GM23338 (cell line): ENCODE results near the gene ESR1. TPM values are rescaled to one million over a fixed set of nuclear protein-coding genes. Genes with fewer than 3 reads are reported as not detected.

ENCODE experiments used
- ATAC-seq: fragments of 200-7000 bp; cut with Tn5 transposase; 3 replicates; pipeline ENCODE4 v1.9.1; 2020
- DNase-seq: peaks from one replicate; pipeline ENCODE4 v3.0.0-alpha.2; 2015; ENCODE audit warnings: low spot score
- H2AFZ ChIP-seq: fragments of 200-600 bp; sonication (generic); 2 replicates; pipeline ENCODE4 v1.8.0; 2016; ENCODE audit warnings: antibody characterized with exemption, mild to moderate bottlenecking, moderate library complexity
- H3F3A ChIP-seq: fragments of 200-600 bp; sonication (generic); replicated peaks from 2 replicates; pipeline ENCODE4 v1.8.0; 2017; ENCODE audit warnings: antibody characterized with exemption, mixed run types, low read depth
- H3K27ac ChIP-seq: fragments of 200-600 bp; sonication (generic); 2 replicates; pipeline ENCODE4 v1.6.1; 2016; ENCODE audit warnings: low read depth
- H3K27me3 ChIP-seq: fragments of 200-600 bp; sonication (generic); 2 replicates; pipeline ENCODE4 v1.8.0; 2016; ENCODE audit warnings: mild to moderate bottlenecking, mixed run types, moderate library complexity; ENCODE audit not compliant: insufficient read depth
- H3K36me3 ChIP-seq: fragments of 200-600 bp; sonication (generic); 2 replicates; pipeline ENCODE4 v1.8.0; 2016; ENCODE audit warnings: mild to moderate bottlenecking; ENCODE audit not compliant: insufficient read depth
- H3K4me1 ChIP-seq: fragments of 200-600 bp; sonication (generic); 2 replicates; pipeline ENCODE4 v1.8.0; 2016; ENCODE audit warnings: mild to moderate bottlenecking, moderate library complexity; ENCODE audit not compliant: insufficient read depth
- H3K4me2 ChIP-seq: fragments of 200-600 bp; sonication (generic); 2 replicates; pipeline ENCODE4 v1.7.1; 2017; ENCODE audit warnings: mixed run types
- H3K4me3 ChIP-seq: fragments of 200-600 bp; sonication (generic); 2 replicates; pipeline ENCODE4 v1.6.1; 2016; ENCODE audit warnings: mixed run types
- H3K79me2 ChIP-seq: fragments of 200-600 bp; sonication (generic); replicated peaks from 2 replicates; pipeline ENCODE4 v1.8.0; 2017; ENCODE audit warnings: mild to moderate bottlenecking; ENCODE audit not compliant: insufficient read depth
- H3K9me2 ChIP-seq: fragments of 200-600 bp; sonication (generic); 2 replicates; pipeline ENCODE4 v1.8.0; 2017; ENCODE audit not compliant: insufficient read depth
- H4K20me1 ChIP-seq: fragments of 200-600 bp; sonication (generic); replicated peaks from 2 replicates; pipeline ENCODE4 v1.8.0; 2017; ENCODE audit warnings: mild to moderate bottlenecking; ENCODE audit not compliant: insufficient read depth
- H3K27ac Mint-ChIP-seq: 2 replicates; pipeline ENCODE4 v1.8.0; 2020; ENCODE audit warnings: inconsistent platforms, mild to moderate bottlenecking, moderate library complexity, mixed read lengths
- H3K27me3 Mint-ChIP-seq: 3 replicates; pipeline ENCODE4 v1.8.0; 2022; ENCODE audit warnings: low read depth, mild to moderate bottlenecking, moderate library complexity, mixed read lengths, inconsistent platforms; ENCODE audit not compliant: insufficient read depth, poor library complexity
- H3K36me3 Mint-ChIP-seq: 3 replicates; pipeline ENCODE4 v1.8.0; 2021; ENCODE audit warnings: low read depth, mild to moderate bottlenecking, inconsistent platforms, moderate library complexity, mixed read lengths
- H3K4me1 Mint-ChIP-seq: 3 replicates; pipeline ENCODE4 v1.8.0; 2020; ENCODE audit warnings: mild to moderate bottlenecking, inconsistent platforms, mixed read lengths
- H3K4me3 Mint-ChIP-seq: 3 replicates; pipeline ENCODE4 v1.8.0; 2021; ENCODE audit warnings: moderate library complexity, mild to moderate bottlenecking, inconsistent platforms, mixed read lengths
- H3K9me3 Mint-ChIP-seq: 3 replicates; pipeline ENCODE4 v1.8.0; 2020; ENCODE audit warnings: moderate library complexity, mild to moderate bottlenecking, inconsistent platforms, mixed read lengths
- CREB1 ChIP-seq: fragments of 250-450 bp; sonication (Bioruptor Pico); IDR thresholded peaks from 2 replicates; pipeline ENCODE4 v1.5.0; 2020; ENCODE audit warnings: low read depth, mild to moderate bottlenecking, moderate library complexity
- EZH2 ChIP-seq: fragments of 200-600 bp; sonication (generic); IDR thresholded peaks from one replicate; pipeline ENCODE4 v1.8.0; 2017; ENCODE audit warnings: antibody characterized with exemption, mild to moderate bottlenecking, low read depth; ENCODE audit not compliant: unreplicated experiment
- EZH2phosphoT487 ChIP-seq: fragments of 200-600 bp; sonication (generic); IDR thresholded peaks from one replicate; pipeline ENCODE4 v1.8.1; 2018; ENCODE audit warnings: antibody characterized with exemption; ENCODE audit not compliant: unreplicated experiment
- JUNB ChIP-seq: IDR thresholded peaks from one replicate; pipeline ENCODE4 v1.6.1; 2016; ENCODE audit warnings: antibody characterized with exemption; ENCODE audit not compliant: unreplicated experiment
- NANOG ChIP-seq: IDR thresholded peaks from 2 replicates; pipeline ENCODE4 v1.6.1; 2016; ENCODE audit warnings: antibody characterized with exemption, borderline replicate concordance
- POLR2AphosphoS5 ChIP-seq: IDR thresholded peaks from 2 replicates; pipeline ENCODE4 v1.6.1; 2016; ENCODE audit warnings: antibody characterized with exemption, low read depth
- STAT1 ChIP-seq: IDR thresholded peaks from one replicate; pipeline ENCODE4 v1.6.1; 2016; ENCODE audit warnings: antibody characterized with exemption; ENCODE audit not compliant: unreplicated experiment
- ZNF114 ChIP-seq: fragments of 250-450 bp; sonication (Bioruptor Pico); IDR thresholded peaks from 2 replicates; pipeline ENCODE4 v1.5.0; 2020; ENCODE audit warnings: mild to moderate bottlenecking, moderate library complexity
- ZNF331 ChIP-seq: fragments of 250-450 bp; sonication (Bioruptor Pico); IDR thresholded peaks from 2 replicates; pipeline ENCODE4 v1.5.0; 2020; ENCODE audit warnings: low read depth, mild to moderate bottlenecking, moderate library complexity
- polyA plus RNA-seq: library from polyadenylated mRNA; unstranded; fragments of >200 nt; fragmentation: Nextera tagmentation; extraction: Ambion mirVana; gene quantifications from 2 replicates; pipeline ENCODE4 v1.2.1, GENCODE V29; 2016
- total RNA-seq: library from RNA; depleted of rRNA; stranded (reverse); fragments of >200 nt; shearing (Covaris generic); gene quantifications from 2 replicates; pipeline ENCODE4 v1.2.3, GENCODE V29; 2014
- TF ChIP-seq, protein P1 (sequence below): IDR thresholded peaks from one replicate; pipeline ENCODE4 v1.6.1; 2018; ENCODE audit warnings: antibody characterized with exemption; ENCODE audit not compliant: unreplicated experiment
- TF ChIP-seq, protein P2 (sequence below): fragments of 250-450 bp; sonication (Bioruptor Pico); IDR thresholded peaks from 2 replicates; pipeline ENCODE4 v1.5.0; 2020; ENCODE audit warnings: mild to moderate bottlenecking, moderate library complexity
- TF ChIP-seq, protein P3 (sequence below): IDR thresholded peaks from 2 replicates; pipeline ENCODE4 v1.6.1; 2016; ENCODE audit warnings: antibody characterized with exemption
- TF ChIP-seq, protein P4 (sequence below), 2 experiments: fragments of 200-600 bp in 1 of 2; sonication (generic) in 1 of 2; conservative IDR thresholded peaks; 2 replicates each; pipeline versions ENCODE4 v1.5.1 to v1.6.1; 2016 to 2017; ENCODE audit warnings: antibody characterized with exemption in 2 of 2, low read depth in 2 of 2, mild to moderate bottlenecking in 2 of 2, moderate library complexity in 1 of 2

The ESR1 gene
- total and polyA plus RNA-seq, 2 experiments from 2014 or later: 0.94 TPM; not detected in 1

DNA sequence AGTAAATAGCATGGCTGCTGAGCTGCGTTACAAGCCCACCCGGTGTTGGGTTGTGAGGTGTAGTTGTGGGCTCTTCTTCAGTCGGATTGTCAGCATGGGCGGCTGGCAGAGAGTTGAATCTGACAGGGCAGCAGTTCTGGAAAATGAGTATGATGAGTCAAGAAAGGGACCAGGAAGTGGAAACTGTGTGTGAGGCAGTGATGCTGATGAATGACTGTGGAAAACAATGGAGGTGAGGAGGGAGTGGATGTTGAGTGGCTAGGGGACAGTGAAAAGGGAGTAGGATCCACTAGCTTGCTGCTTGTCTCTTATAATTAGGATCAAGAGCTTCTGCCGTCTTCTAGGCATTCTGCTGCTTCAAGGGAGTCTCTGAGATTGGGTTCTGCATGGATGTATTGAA, 154.3 kb downstream of the ESR1 start:
- H3K79me2 ChIP-seq: no peaks in the 10 kb centered on the region
- H3K9me3 Mint-ChIP-seq: no peaks in the 10 kb centered on the region; the same call in 2 of the 3 replicates
- H3K4me1 ChIP-seq: no peaks in the 10 kb centered on the region
- ATAC-seq (no peak), DNase-seq (no peak)
- H3K36me3 Mint-ChIP-seq: no peaks in the 10 kb centered on the region
- no peak overlapping the region for H3K27ac Mint-ChIP-seq
- H3K36me3 ChIP-seq: no peaks in the 10 kb centered on the region
- peaks cover 2% of the 10 kb centered on the region for H3K27me3 Mint-ChIP-seq
- H3K4me1 Mint-ChIP-seq: no peaks in the 10 kb centered on the region; the same call in 2 of the 3 replicates
- H3F3A ChIP-seq: no peaks in the 10 kb centered on the region
- no peak overlapping the region for H2AFZ ChIP-seq
- H3K27ac ChIP-seq: no peak overlapping the region
- no peak overlapping the region for H3K4me2 ChIP-seq
- H3K9me2 ChIP-seq: peaks cover 5% of the 10 kb centered on the region; the same call in 1 of the 2 replicates
- TF ChIP-seq, protein P1, sequence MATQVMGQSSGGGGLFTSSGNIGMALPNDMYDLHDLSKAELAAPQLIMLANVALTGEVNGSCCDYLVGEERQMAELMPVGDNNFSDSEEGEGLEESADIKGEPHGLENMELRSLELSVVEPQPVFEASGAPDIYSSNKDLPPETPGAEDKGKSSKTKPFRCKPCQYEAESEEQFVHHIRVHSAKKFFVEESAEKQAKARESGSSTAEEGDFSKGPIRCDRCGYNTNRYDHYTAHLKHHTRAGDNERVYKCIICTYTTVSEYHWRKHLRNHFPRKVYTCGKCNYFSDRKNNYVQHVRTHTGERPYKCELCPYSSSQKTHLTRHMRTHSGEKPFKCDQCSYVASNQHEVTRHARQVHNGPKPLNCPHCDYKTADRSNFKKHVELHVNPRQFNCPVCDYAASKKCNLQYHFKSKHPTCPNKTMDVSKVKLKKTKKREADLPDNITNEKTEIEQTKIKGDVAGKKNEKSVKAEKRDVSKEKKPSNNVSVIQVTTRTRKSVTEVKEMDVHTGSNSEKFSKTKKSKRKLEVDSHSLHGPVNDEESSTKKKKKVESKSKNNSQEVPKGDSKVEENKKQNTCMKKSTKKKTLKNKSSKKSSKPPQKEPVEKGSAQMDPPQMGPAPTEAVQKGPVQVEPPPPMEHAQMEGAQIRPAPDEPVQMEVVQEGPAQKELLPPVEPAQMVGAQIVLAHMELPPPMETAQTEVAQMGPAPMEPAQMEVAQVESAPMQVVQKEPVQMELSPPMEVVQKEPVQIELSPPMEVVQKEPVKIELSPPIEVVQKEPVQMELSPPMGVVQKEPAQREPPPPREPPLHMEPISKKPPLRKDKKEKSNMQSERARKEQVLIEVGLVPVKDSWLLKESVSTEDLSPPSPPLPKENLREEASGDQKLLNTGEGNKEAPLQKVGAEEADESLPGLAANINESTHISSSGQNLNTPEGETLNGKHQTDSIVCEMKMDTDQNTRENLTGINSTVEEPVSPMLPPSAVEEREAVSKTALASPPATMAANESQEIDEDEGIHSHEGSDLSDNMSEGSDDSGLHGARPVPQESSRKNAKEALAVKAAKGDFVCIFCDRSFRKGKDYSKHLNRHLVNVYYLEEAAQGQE: no peak
- TF ChIP-seq EZH2: no peak
- no peak for TF ChIP-seq EZH2phosphoT487
- TF ChIP-seq POLR2AphosphoS5: no peak
- TF ChIP-seq NANOG: no peak
- TF ChIP-seq, protein P2, sequence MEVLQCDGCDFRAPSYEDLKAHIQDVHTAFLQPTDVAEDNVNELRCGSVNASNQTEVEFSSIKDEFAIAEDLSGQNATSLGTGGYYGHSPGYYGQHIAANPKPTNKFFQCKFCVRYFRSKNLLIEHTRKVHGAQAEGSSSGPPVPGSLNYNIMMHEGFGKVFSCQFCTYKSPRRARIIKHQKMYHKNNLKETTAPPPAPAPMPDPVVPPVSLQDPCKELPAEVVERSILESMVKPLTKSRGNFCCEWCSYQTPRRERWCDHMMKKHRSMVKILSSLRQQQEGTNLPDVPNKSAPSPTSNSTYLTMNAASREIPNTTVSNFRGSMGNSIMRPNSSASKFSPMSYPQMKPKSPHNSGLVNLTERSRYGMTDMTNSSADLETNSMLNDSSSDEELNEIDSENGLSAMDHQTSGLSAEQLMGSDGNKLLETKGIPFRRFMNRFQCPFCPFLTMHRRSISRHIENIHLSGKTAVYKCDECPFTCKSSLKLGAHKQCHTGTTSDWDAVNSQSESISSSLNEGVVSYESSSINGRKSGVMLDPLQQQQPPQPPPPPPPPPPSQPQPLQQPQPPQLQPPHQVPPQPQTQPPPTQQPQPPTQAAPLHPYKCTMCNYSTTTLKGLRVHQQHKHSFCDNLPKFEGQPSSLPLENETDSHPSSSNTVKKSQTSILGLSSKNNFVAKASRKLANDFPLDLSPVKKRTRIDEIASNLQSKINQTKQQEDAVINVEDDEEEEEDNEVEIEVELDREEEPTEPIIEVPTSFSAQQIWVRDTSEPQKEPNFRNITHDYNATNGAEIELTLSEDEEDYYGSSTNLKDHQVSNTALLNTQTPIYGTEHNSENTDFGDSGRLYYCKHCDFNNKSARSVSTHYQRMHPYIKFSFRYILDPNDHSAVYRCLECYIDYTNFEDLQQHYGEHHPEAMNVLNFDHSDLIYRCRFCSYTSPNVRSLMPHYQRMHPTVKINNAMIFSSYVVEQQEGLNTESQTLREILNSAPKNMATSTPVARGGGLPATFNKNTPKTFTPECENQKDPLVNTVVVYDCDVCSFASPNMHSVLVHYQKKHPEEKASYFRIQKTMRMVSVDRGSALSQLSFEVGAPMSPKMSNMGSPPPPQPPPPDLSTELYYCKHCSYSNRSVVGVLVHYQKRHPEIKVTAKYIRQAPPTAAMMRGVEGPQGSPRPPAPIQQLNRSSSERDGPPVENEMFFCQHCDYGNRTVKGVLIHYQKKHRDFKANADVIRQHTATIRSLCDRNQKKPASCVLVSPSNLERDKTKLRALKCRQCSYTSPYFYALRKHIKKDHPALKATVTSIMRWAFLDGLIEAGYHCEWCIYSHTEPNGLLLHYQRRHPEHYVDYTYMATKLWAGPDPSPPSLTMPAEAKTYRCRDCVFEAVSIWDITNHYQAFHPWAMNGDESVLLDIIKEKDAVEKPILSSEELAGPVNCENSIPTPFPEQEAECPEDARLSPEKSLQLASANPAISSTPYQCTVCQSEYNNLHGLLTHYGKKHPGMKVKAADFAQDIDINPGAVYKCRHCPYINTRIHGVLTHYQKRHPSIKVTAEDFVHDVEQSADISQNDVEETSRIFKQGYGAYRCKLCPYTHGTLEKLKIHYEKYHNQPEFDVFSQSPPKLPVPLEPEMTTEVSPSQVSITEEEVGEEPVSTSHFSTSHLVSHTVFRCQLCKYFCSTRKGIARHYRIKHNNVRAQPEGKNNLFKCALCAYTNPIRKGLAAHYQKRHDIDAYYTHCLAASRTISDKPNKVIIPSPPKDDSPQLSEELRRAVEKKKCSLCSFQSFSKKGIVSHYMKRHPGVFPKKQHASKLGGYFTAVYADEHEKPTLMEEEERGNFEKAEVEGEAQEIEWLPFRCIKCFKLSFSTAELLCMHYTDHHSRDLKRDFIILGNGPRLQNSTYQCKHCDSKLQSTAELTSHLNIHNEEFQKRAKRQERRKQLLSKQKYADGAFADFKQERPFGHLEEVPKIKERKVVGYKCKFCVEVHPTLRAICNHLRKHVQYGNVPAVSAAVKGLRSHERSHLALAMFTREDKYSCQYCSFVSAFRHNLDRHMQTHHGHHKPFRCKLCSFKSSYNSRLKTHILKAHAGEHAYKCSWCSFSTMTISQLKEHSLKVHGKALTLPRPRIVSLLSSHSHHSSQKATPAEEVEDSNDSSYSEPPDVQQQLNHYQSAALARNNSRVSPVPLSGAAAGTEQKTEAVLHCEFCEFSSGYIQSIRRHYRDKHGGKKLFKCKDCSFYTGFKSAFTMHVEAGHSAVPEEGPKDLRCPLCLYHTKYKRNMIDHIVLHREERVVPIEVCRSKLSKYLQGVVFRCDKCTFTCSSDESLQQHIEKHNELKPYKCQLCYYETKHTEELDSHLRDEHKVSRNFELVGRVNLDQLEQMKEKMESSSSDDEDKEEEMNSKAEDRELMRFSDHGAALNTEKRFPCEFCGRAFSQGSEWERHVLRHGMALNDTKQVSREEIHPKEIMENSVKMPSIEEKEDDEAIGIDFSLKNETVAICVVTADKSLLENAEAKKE (CRISPR knock-in tag): no peak
- no peak for TF ChIP-seq ZNF114 (CRISPR knock-in tag)
- TF ChIP-seq, protein P3, sequence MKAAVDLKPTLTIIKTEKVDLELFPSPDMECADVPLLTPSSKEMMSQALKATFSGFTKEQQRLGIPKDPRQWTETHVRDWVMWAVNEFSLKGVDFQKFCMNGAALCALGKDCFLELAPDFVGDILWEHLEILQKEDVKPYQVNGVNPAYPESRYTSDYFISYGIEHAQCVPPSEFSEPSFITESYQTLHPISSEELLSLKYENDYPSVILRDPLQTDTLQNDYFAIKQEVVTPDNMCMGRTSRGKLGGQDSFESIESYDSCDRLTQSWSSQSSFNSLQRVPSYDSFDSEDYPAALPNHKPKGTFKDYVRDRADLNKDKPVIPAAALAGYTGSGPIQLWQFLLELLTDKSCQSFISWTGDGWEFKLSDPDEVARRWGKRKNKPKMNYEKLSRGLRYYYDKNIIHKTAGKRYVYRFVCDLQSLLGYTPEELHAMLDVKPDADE: no peak
- TF ChIP-seq CREB1 (CRISPR knock-in tag): no peak
- no peak for TF ChIP-seq ZNF331 (CRISPR knock-in tag)
- no peak for TF ChIP-seq JUNB
- TF ChIP-seq STAT1: no peak
- TF ChIP-seq, protein P4, sequence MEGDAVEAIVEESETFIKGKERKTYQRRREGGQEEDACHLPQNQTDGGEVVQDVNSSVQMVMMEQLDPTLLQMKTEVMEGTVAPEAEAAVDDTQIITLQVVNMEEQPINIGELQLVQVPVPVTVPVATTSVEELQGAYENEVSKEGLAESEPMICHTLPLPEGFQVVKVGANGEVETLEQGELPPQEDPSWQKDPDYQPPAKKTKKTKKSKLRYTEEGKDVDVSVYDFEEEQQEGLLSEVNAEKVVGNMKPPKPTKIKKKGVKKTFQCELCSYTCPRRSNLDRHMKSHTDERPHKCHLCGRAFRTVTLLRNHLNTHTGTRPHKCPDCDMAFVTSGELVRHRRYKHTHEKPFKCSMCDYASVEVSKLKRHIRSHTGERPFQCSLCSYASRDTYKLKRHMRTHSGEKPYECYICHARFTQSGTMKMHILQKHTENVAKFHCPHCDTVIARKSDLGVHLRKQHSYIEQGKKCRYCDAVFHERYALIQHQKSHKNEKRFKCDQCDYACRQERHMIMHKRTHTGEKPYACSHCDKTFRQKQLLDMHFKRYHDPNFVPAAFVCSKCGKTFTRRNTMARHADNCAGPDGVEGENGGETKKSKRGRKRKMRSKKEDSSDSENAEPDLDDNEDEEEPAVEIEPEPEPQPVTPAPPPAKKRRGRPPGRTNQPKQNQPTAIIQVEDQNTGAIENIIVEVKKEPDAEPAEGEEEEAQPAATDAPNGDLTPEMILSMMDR (conservative IDR thresholded peaks at IDR 0.05; ENCODE audit: low read depth in 2 of 2): no peak
- no peak overlapping the region for H3K4me3 ChIP-seq
- H4K20me1 ChIP-seq: no peaks in the 10 kb centered on the region
- H3K27me3 ChIP-seq: no peaks in the 10 kb centered on the region
- no peak overlapping the region for H3K4me3 Mint-ChIP-seq
